Measurements from ENCODE around the gene METTL15.
"Not testable (repeated sequence)": the region's sequence is repeated elsewhere in the genome, so short reads cannot be mapped to it uniquely, and the experiment has no call there.

Gene METTL15

DNA sequence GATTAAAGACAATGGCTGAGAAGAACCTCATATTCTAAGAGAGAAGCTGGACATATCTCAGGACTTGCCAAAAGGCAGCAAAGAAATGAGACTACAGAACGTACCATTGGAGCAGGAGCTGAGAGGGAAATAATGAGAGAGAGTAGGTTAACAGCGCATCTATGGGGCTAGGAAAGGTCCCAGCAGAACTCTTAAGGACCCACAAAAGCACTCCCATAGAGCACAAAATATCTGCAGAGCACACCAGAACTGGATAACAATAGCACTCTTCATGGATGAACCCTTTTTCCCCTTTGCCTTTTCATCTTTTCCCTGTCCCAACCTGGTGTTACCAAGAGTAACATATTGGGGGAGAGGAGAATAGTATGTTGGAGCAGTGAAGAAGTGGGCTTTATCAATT, 245.8 kb downstream of the METTL15 start:
- TF ChIP-seq ZNF384 (IDR thresholded peaks at IDR 0.05) (no peak), BHLHE40 (IDR thresholded peaks at IDR 0.05; ENCODE audit: borderline replicate concordance) (no peak), L3MBTL2 (conservative IDR thresholded peaks at IDR 0.05) (no peak), NFRKB (IDR thresholded peaks at IDR 0.05) (no peak), HDGF (IDR thresholded peaks at IDR 0.05; ENCODE audit: borderline replicate concordance) (no peak), FOXA1 (IDR thresholded peaks at IDR 0.05) (no peak), SP1 (IDR thresholded peaks at IDR 0.05) (no peak), FOXK2 (IDR thresholded peaks at IDR 0.05) (no peak), LEF1 (IDR thresholded peaks at IDR 0.05; ENCODE audit: borderline replicate concordance) (no peak), FOXM1 (IDR thresholded peaks at IDR 0.05; ENCODE audit: borderline replicate concordance) (no peak), ARNT (IDR thresholded peaks at IDR 0.05) (no peak), TARDBP (IDR thresholded peaks at IDR 0.05) (no peak), ELF4 (IDR thresholded peaks at IDR 0.05) (no peak)
- no peak for DNase-seq (ENCODE audit: extremely low spot score)
- CTCF ChIA-PET: no interaction called here
- POLR2A ChIA-PET: no interaction called here

DNA sequence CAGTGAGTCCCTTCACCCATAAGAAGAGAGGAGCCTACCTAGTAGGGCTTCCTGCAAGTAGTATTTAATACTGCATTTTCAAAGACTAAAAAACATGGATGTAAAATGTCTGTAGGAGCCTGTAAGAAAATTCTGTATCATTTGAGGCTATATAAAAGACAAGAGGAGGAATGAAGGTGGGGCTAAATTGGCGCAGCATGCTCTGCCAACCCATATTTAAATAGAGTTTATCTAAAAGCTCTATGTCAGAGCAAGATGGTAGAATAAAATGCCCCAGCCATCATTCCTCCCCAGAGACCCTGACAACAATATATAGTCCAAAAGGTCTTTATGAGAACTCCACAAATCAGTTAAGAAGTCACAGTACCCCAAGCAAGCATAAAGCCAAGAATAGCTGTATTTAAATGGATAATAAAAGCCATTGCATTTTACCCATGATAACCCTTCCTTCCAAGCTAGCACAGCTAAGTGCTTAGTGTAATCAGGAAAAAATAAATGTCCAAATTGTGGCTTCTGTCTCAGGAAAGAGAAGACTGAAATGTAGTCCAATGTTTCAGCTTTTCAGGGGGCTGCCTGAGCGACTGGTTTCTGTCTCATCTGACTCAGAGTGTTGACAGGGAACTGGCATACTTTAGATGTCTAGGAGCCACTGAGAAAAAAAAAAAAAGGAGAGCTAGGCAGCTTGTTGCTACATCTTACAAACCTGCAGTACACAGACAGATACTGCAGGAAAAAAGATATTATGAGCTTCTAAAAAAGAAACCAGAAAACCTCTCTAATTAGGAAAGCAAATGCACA, 258.6 kb downstream of the METTL15 start:
- no peak for TF ChIP-seq ELF4 (IDR thresholded peaks at IDR 0.05)
- TF ChIP-seq TARDBP (IDR thresholded peaks at IDR 0.05): no peak
- POLR2A ChIA-PET: no interaction called here
- CTCF ChIA-PET: interaction anchor here (0.7 kb wide), 1 partner anchor 549 kb away, joined by 3 read pairs; no protein-coding TSS in a partner anchor
- no peak for DNase-seq (ENCODE audit: extremely low spot score)

DNA sequence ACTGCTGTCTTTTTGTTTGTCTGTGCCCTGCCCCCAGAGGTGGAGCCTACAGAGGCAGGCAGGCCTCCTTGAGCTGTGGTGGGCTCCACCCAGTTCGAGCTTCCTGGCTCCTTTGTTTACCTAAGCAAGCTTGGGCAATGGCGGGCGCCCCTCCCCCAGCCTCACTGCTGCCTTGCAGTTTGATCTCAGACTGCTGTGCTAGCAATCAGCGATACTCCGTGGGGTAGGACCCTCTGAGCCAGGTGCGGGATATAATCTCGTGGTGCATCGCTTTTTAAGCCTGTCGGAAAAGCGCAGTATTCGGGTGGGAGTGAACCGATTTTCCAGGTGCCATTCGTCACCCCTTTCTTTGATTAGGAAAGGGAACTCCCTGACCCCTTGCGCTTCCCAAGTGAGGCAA, 269.9 kb downstream of the METTL15 start:
- POLR2A ChIA-PET; DNase-seq (ENCODE audit: extremely low spot score); CTCF ChIA-PET: not testable (repeated sequence)
